Activated T-helper 1 cell treated with Interleukin-2 at 50 U/mL for 16 hours (primary cell): ENCODE results near the gene HSFX1.

ENCODE experiments used
- DNase-seq: peaks from one replicate; pipeline ENCODE4 v3.0.0-alpha.2; 2020; ENCODE audit warnings: low read depth

The HSFX1 gene

DNA sequence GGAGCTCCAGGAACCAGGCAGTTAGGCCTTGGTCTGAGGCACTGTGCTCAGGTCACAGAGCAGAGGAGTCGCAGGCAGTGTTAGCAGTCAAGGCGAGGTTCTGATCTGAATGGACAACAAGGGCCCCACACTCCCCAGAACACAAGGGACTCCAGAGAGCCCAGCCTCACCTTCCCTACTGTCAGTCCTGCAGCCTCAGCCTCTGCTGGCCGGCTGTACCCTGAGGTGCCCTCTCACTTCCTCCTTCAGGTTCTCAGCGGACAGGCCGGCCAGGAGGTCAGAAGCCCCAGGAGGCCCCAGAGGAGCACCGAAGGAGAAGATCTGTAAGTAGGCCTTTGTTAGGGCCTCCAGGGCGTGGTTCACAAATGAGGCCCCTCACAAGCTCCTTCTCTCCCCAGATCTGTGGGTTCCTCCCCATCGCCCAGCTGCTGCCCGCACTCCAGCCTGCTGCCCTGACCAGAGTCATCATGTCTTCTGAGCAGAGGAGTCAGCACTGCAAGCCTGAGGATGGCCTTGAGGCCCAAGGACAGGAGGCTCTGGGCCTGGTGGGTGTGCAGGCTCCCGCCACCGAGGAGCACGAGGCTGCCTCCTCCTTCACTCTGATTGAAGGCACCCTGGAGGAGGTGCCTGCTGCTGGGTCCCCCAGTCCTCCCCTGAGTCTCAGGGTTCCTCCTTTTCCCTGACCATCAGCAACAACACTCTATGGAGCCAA lies 34.0 kb downstream of the HSFX1 start:
- no peak for DNase-seq

DNA sequence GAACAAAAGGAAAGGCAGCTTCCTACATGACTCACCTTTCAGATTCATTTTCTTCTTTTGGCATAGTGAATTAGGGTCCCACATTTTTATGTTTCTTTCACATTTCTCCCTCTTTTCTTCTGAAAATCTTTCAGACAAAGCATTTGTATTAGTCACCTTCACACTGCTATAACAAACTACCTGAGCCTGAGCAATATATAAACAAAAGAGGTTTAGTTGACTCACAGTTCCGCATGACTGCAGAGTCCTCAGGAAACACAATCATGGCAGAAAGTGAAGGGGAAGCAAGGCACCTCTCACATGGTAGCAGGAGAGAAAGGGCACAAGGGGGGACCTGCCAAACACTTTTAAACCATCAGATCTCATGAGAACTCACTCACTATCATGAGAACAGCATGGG lies 44.8 kb downstream of the HSFX1 start:
- DNase-seq: no peak

DNA sequence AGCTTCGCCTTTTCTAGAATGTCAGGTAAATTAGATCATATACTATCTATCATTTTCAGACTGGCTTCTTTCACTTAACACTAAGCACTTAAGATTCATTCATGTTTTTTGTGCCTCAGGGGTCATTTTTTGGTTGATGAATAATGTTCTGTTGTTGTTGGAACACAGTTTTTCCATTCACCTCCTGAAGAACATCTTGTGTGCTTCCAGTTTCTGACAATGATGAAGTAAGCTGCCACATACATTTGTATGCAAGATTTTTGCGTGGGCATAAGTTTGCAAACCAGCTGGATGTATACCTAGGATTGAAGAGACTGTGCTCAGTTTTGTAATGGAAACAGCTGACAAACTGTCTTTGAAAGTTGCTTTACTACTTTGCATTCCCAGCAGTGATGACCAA lies 45.5 kb downstream of the HSFX1 start:
- DNase-seq: no peak

DNA sequence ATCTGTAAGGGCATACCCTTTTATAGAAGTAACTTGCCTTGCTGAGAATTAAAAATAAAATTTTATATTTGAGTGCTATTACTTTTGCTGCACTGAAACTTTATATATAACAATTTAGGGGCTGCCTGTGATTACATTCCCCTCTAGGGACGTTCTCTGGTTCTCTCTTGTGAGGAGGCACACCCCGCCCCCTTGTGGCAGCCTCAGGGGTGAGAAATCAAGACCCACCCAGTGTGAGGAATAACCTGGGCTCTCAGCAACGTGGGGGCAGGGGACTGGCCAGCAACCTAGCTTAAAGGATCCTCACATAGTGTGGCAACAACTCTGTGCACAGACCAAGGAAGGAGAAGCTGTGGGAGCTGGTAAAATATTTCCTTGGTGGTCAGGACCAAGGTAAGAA lies 51.6 kb downstream of the HSFX1 start:
- peak; percentile 18 for DNase-seq
